WTC11 (cell line): ENCODE measurements around the gene QARS1. TPM values are rescaled to one million over a fixed set of nuclear protein-coding genes. Genes with fewer than 3 reads are reported as not detected.
A peak's percentile ranks its signal among the peaks of the same experiment; 100 is the strongest.

ENCODE experiments used
- ATAC-seq: fragments of 200-7000 bp; cut with Tn5 transposase; 2 replicates; pipeline ENCODE4 v1.10.0; 2021; ENCODE audit warnings: mild to moderate bottlenecking, moderate library complexity
- CTCF ChIA-PET: fragments of 300-600 bp; sonication (Branson Sonifier 250); formaldehyde crosslinking; loops from one replicate; lab custom pipeline; 2021; ENCODE audit warnings: antibody characterized with exemption; lab: Charles Lee
- POLR2A ChIA-PET: fragments of 350-600 bp; sonication (Branson Sonifier 250); formaldehyde crosslinking; loops from one replicate; lab custom pipeline; 2021; ENCODE audit warnings: antibody characterized with exemption; lab: Charles Lee
- DNase-seq: peaks from one replicate; pipeline ENCODE4 v3.0.0; 2021; ENCODE audit warnings: low spot score
- H3K27ac Mint-ChIP-seq: 2 replicates; pipeline ENCODE4 v1.8.0; 2021; ENCODE audit warnings: mixed read lengths
- H3K27me3 Mint-ChIP-seq: 2 replicates; pipeline ENCODE4 v1.8.0; 2021; ENCODE audit warnings: low read depth, mild to moderate bottlenecking, moderate library complexity, mixed read lengths
- H3K36me3 Mint-ChIP-seq: 2 replicates; pipeline ENCODE4 v1.8.0; 2021; ENCODE audit warnings: mixed read lengths
- H3K4me1 Mint-ChIP-seq: 2 replicates; pipeline ENCODE4 v1.8.0; 2022; ENCODE audit warnings: mixed read lengths
- H3K4me3 Mint-ChIP-seq: 2 replicates; pipeline ENCODE4 v1.8.0; 2021; ENCODE audit warnings: mild to moderate bottlenecking, moderate library complexity, mixed read lengths
- H3K9me3 Mint-ChIP-seq: 2 replicates; pipeline ENCODE4 v1.8.0; 2021; ENCODE audit warnings: mixed read lengths
- ATF1 ChIP-seq: sonication (generic); formaldehyde crosslinking; IDR thresholded peaks from 2 replicates; pipeline ENCODE4 v1.8.1; 2023; ENCODE audit warnings: mild to moderate bottlenecking, moderate library complexity, missing genetic modification reagents
- ATF6 ChIP-seq: sonication (generic); formaldehyde crosslinking; IDR thresholded peaks from 2 replicates; pipeline ENCODE4 v1.8.1; 2023; ENCODE audit warnings: mild to moderate bottlenecking, missing genetic modification reagents
- E2F4 ChIP-seq: sonication (generic); formaldehyde crosslinking; IDR thresholded peaks from 2 replicates; pipeline ENCODE4 v1.8.1; 2022; ENCODE audit warnings: low read depth, mild to moderate bottlenecking, moderate library complexity, missing genetic modification reagents, borderline replicate concordance
- ELF4 ChIP-seq: sonication (generic); formaldehyde crosslinking; IDR thresholded peaks from 2 replicates; pipeline ENCODE4 v1.8.1; 2022; ENCODE audit warnings: low read depth, mild to moderate bottlenecking, moderate library complexity, missing genetic modification reagents
- FOXP4 ChIP-seq: sonication (generic); formaldehyde crosslinking; IDR thresholded peaks from 2 replicates; pipeline ENCODE4 v1.8.0; 2022; ENCODE audit warnings: mild to moderate bottlenecking, missing genetic modification reagents
- GTF2I ChIP-seq: fragments of 250-450 bp; sonication (Bioruptor Pico); conservative IDR thresholded peaks from 2 replicates; pipeline ENCODE4 v1.4.0; 2021; ENCODE audit warnings: mild to moderate bottlenecking
- NFE2L1 ChIP-seq: sonication (generic); formaldehyde crosslinking; IDR thresholded peaks from 2 replicates; pipeline ENCODE4 v1.8.1; 2023; ENCODE audit warnings: missing genetic modification reagents
- NR1H2 ChIP-seq: sonication (generic); formaldehyde crosslinking; IDR thresholded peaks from 2 replicates; pipeline ENCODE4 v1.9.0; 2021; ENCODE audit warnings: mild to moderate bottlenecking, moderate library complexity, missing genetic modification reagents
- NR3C1 ChIP-seq: sonication (generic); formaldehyde crosslinking; conservative IDR thresholded peaks from 2 replicates; pipeline ENCODE4 v1.8.1; 2023; ENCODE audit warnings: low read depth, mild to moderate bottlenecking, missing genetic modification reagents
- PRRX2 ChIP-seq: fragments of 250-450 bp; sonication (Bioruptor Pico); IDR thresholded peaks from 2 replicates; pipeline ENCODE4 v1.8.0; 2021; ENCODE audit warnings: mild to moderate bottlenecking
- RELA ChIP-seq: sonication (generic); formaldehyde crosslinking; IDR thresholded peaks from 2 replicates; pipeline ENCODE4 v1.8.1; 2022; ENCODE audit warnings: missing genetic modification reagents, mild to moderate bottlenecking, borderline replicate concordance
- SMAD4 ChIP-seq: sonication (generic); formaldehyde crosslinking; IDR thresholded peaks from 2 replicates; pipeline ENCODE4 v1.8.0; 2022; ENCODE audit warnings: mild to moderate bottlenecking, missing genetic modification reagents
- STAT6 ChIP-seq: sonication (generic); formaldehyde crosslinking; conservative IDR thresholded peaks from 2 replicates; pipeline ENCODE4 v1.8.1; 2023; ENCODE audit warnings: mild to moderate bottlenecking, low read depth, missing genetic modification reagents, moderate library complexity
- TP53 ChIP-seq: sonication (generic); formaldehyde crosslinking; IDR thresholded peaks from 2 replicates; pipeline ENCODE4 v1.8.1; 2023; ENCODE audit warnings: mild to moderate bottlenecking, missing genetic modification reagents
- ZNF232 ChIP-seq: sonication (generic); formaldehyde crosslinking; IDR thresholded peaks from 2 replicates; pipeline ENCODE4 v1.8.0; 2022; ENCODE audit warnings: mild to moderate bottlenecking, missing genetic modification reagents
- ZNF416 ChIP-seq: fragments of 250-450 bp; sonication (Bioruptor Pico); IDR thresholded peaks from 2 replicates; pipeline ENCODE4 v1.9.0; 2021; ENCODE audit warnings: mild to moderate bottlenecking, inconsistent platforms
- ZNF425 ChIP-seq: fragments of 250-450 bp; sonication (Bioruptor Pico); conservative IDR thresholded peaks from 2 replicates; pipeline ENCODE4 v1.9.0; 2021; ENCODE audit warnings: mild to moderate bottlenecking
- ZNF532 ChIP-seq: fragments of 250-450 bp; sonication (Bioruptor Pico); IDR thresholded peaks from 2 replicates; pipeline ENCODE4 v1.9.0; 2021; ENCODE audit warnings: mild to moderate bottlenecking, borderline replicate concordance
- total RNA-seq: library from RNA; stranded (reverse); gene quantifications from 3 replicates; pipeline ENCODE4 v1.2.3, GENCODE V29; 2021

Gene QARS1
- total RNA-seq, 1 experiment from 2014 or later: 471 TPM

GRCh38 chr3:49131040-49131439 lies 26.5 kb upstream of the QARS1 start:
- Mint-ChIP-seq H3K27ac (no peak overlapping the region), H3K36me3 (no peaks in the 10 kb centered on the region), H3K27me3 (no peaks in the 10 kb centered on the region; the same call in 1 of the 2 replicates), H3K9me3 (no peaks in the 10 kb centered on the region), H3K4me1 (peaks cover 12% of the 10 kb centered on the region), H3K4me3 (peak overlapping the region; percentile 89; the same call in 1 of the 2 replicates)
- TF ChIP-seq RELA (CRISPR knock-in tag) (no peak), ZNF416 (CRISPR knock-in tag) (no peak), ZNF532 (CRISPR knock-in tag) (no peak), TP53 (no peak), ZNF425 (CRISPR knock-in tag) (no peak), PRRX2 (no peak), SMAD4 (CRISPR knock-in tag) (no peak), ATF1 (no peak), NFE2L1 (CRISPR knock-in tag) (no peak), E2F4 (CRISPR knock-in tag) (no peak), NR1H2 (CRISPR knock-in tag) (no peak), NR3C1 (CRISPR knock-in tag) (no peak), ZNF232 (CRISPR knock-in tag) (no peak), ATF6 (CRISPR knock-in tag) (no peak), GTF2I (no peak)
- ATAC-seq: no peak
- no peak for DNase-seq
- CTCF ChIA-PET: interaction anchor here (1.5 to 3.4 kb wide), 3 partner anchors 10 to 109 kb away, joined by 4 to 21 read pairs (median 5); partner anchors contain the start of genes NDUFAF3, QRICH1 and USP19
- POLR2A ChIA-PET: no interaction called here

- ATAC-seq: no peak
- DNase-seq: peak; percentile 26
- Mint-ChIP-seq H3K4me3 (no peak overlapping the region), H3K27ac (0 out of 2 replicates have a peak overlapping the region, but pooled peaks have one; percentile 25), H3K36me3 (peaks cover 5% of the 10 kb centered on the region; the same call in 1 of the 2 replicates), H3K4me1 (no peaks in the 10 kb centered on the region), H3K27me3 (no peaks in the 10 kb centered on the region), H3K9me3 (no peaks in the 10 kb centered on the region)
- POLR2A ChIA-PET: no interaction called here
- CTCF ChIA-PET: interaction anchor here (1.3 kb wide), 1 partner anchor 32 kb away, joined by 4 read pairs; the partner anchor contains the start of gene QRICH1
- TF ChIP-seq STAT6 (CRISPR knock-in tag): no peak
- no peak for TF ChIP-seq FOXP4 (CRISPR knock-in tag)
- TF ChIP-seq ATF1: no peak
- no peak for TF ChIP-seq ELF4 (CRISPR knock-in tag)
Observed at GRCh38 chr3:49124991-49125670, 20.6 kb upstream of the QARS1 start.
